Measurements from ENCODE around the gene NFE2L2.

DNA sequence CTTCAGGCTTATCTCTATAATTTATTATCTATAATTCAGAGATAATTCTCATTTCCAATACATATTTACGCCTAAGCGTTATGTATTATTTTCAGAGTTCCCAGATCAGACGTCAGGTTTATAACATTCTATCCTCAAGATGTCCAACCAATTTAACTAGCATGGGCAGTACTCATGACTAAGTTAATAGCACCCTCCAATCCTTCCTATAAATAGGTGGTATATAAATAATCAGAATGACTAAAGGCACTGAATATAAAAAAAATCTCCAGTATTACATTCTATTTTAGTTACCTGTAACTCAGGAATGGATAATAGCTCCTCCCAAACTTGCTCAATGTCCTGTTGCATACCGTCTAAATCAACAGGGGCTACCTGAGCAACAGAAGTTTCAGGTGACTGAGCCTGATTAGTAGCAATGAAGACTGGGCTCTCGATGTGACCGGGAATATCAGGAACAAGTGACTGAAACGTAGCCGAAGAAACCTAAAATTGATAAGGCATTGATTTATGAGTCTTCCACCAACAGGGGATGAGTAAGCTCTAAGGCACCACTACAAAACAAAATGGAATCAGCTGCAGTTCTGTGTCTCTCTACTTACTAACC lies 32.3 kb downstream of the NFE2L2 start:
- TF ChIP-seq, protein P1, sequence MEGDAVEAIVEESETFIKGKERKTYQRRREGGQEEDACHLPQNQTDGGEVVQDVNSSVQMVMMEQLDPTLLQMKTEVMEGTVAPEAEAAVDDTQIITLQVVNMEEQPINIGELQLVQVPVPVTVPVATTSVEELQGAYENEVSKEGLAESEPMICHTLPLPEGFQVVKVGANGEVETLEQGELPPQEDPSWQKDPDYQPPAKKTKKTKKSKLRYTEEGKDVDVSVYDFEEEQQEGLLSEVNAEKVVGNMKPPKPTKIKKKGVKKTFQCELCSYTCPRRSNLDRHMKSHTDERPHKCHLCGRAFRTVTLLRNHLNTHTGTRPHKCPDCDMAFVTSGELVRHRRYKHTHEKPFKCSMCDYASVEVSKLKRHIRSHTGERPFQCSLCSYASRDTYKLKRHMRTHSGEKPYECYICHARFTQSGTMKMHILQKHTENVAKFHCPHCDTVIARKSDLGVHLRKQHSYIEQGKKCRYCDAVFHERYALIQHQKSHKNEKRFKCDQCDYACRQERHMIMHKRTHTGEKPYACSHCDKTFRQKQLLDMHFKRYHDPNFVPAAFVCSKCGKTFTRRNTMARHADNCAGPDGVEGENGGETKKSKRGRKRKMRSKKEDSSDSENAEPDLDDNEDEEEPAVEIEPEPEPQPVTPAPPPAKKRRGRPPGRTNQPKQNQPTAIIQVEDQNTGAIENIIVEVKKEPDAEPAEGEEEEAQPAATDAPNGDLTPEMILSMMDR (conservative IDR thresholded peaks at IDR 0.05; ENCODE audit: low read depth, low read length): no peak
- no peak for TF ChIP-seq EZH2 (IDR thresholded peaks at IDR 0.05; ENCODE audit: borderline replicate concordance, low read depth, low read length, poor library complexity, severe bottlenecking)

All from A673 (cell line).